Endodermal cell (in vitro differentiated cells): ENCODE results near the gene HACD2. TPM values are rescaled to one million over a fixed set of nuclear protein-coding genes. Genes with fewer than 3 reads are reported as not detected.

Experiments
- DNase-seq: peaks from one replicate; pipeline ENCODE4 v3.0.0-alpha.2; 2017
- H3K27ac ChIP-seq: 2 replicates; pipeline ENCODE4 v1.5.1; 2013; ENCODE audit warnings: mild to moderate bottlenecking, low read depth, low read length, moderate library complexity
- H3K27me3 ChIP-seq: 2 replicates; pipeline ENCODE4 v1.6.1; 2013; ENCODE audit warnings: mild to moderate bottlenecking, low read length, moderate library complexity; ENCODE audit not compliant: insufficient read depth, control insufficient read depth, poor library complexity, severe bottlenecking
- H3K36me3 ChIP-seq: 2 replicates; pipeline ENCODE4 v1.7.0; 2013; ENCODE audit warnings: mild to moderate bottlenecking, low read length, moderate library complexity; ENCODE audit not compliant: control insufficient read depth, insufficient read depth
- H3K4me1 ChIP-seq: one replicate; pipeline ENCODE4 v1.7.0; 2013; ENCODE audit warnings: low read length; ENCODE audit not compliant: control insufficient read depth, insufficient read depth
- H3K4me3 ChIP-seq: 2 replicates; pipeline ENCODE4 v1.5.1; 2013; ENCODE audit warnings: mild to moderate bottlenecking, low read length, moderate library complexity
- H3K9ac ChIP-seq: 2 replicates; pipeline ENCODE4 v1.6.1; 2013; ENCODE audit warnings: mild to moderate bottlenecking, low read length, moderate library complexity; ENCODE audit not compliant: poor library complexity, severe bottlenecking; ENCODE audit errors: extremely low read depth
- H3K9me3 ChIP-seq: 2 replicates; pipeline ENCODE4 v1.6.1; 2013; ENCODE audit warnings: mild to moderate bottlenecking, low read length, moderate library complexity; ENCODE audit not compliant: control insufficient read depth
- H3K27ac Mint-ChIP-seq: 2 replicates; pipeline ENCODE4 v1.8.0; 2020; ENCODE audit warnings: mixed read lengths
- H3K27me3 Mint-ChIP-seq: 2 replicates; pipeline ENCODE4 v1.8.0; 2021; ENCODE audit warnings: mild to moderate bottlenecking, mixed read lengths; ENCODE audit not compliant: insufficient read depth
- H3K36me3 Mint-ChIP-seq: 2 replicates; pipeline ENCODE4 v1.8.0; 2020; ENCODE audit warnings: low read depth, mixed read lengths
- H3K4me1 Mint-ChIP-seq: 2 replicates; pipeline ENCODE4 v1.8.0; 2020; ENCODE audit warnings: mixed read lengths
- H3K4me3 Mint-ChIP-seq: 2 replicates; pipeline ENCODE4 v1.8.0; 2020; ENCODE audit warnings: mild to moderate bottlenecking, moderate library complexity, mixed read lengths
- H3K9me3 Mint-ChIP-seq: 2 replicates; pipeline ENCODE4 v1.8.0; 2020; ENCODE audit warnings: mild to moderate bottlenecking, mixed read lengths
- WGBS, 2 experiments: methylation state at CpG; one replicate each; pipeline versions ENCODE4 v1.1.5 to v1.1.7; 2013; ENCODE audit warnings: missing lambda C conversion rate in 2 of 2, mixed read lengths in 1 of 2; ENCODE audit not compliant: insufficient coverage in 1 of 2, insufficient read length in 1 of 2; 5-methylcytosine and 5-hydroxymethylcytosine counted together
- total RNA-seq, 2 donors: library from RNA; stranded (reverse); fragmentation: NEBNext Ultra II Directional in 1 of 2; extraction: Animal tissue kit (Norgen Biotek cat#: 25700) in 1 of 2; gene quantifications; 2 replicates in 1 of 2; 3 replicates in 1 of 2; pipeline ENCODE4 v1.2.1, GENCODE V29; 2021
- TF ChIP-seq, protein P1 (sequence below): fragments of 200-600 bp; sonication (generic); conservative IDR thresholded peaks from 2 replicates; pipeline ENCODE4 v1.5.0; 2021; ENCODE audit warnings: antibody characterized with exemption, mild to moderate bottlenecking

Gene HACD2
- total RNA-seq, 2 donors from 2014 or later, result 32.5 to 48.7 TPM

DNA sequence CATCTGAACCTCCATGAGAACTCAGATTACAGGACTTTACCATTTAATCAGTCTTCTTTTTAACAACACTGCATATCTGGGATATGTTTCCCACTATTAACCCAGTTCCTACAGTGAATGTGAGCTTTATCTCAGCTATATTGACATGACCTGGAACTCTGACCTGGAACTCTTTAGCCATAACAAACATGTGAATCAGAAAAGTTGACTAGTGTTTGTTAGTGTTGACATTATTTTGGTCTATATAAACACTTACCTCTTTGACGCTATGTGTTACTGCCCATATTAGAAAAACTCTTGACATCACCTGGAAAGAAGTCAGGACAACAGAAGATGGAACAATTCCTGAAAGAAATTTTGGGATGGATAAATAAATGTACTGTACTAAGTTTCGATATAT is 56.7 kb downstream of the HACD2 start:
- no peak overlapping the region for H3K27ac ChIP-seq
- H3K27me3 ChIP-seq, result no peaks in the 10 kb centered on the region
- Mint-ChIP-seq H3K27me3 (no peaks in the 10 kb centered on the region), H3K27ac (no peak overlapping the region), H3K36me3 (peaks cover 13% of the 10 kb centered on the region), H3K4me3 (no peak overlapping the region), H3K4me1 (peaks cover 5% of the 10 kb centered on the region), H3K9me3 (no peaks in the 10 kb centered on the region)
- H3K36me3 ChIP-seq, result peaks cover 54% of the 10 kb centered on the region
- H3K4me1 ChIP-seq, result no peaks in the 10 kb centered on the region
- no peak for DNase-seq
- no peak overlapping the region for H3K4me3 ChIP-seq
- no peak overlapping the region for H3K9ac ChIP-seq
- WGBS, 2 experiments, result 100% methylated on average over 1 of the region's 2 CpGs; no CpG with 5 or more reads in 1 of the 2 experiments
- no peaks in the 10 kb centered on the region for H3K9me3 ChIP-seq
- TF ChIP-seq, protein P1, sequence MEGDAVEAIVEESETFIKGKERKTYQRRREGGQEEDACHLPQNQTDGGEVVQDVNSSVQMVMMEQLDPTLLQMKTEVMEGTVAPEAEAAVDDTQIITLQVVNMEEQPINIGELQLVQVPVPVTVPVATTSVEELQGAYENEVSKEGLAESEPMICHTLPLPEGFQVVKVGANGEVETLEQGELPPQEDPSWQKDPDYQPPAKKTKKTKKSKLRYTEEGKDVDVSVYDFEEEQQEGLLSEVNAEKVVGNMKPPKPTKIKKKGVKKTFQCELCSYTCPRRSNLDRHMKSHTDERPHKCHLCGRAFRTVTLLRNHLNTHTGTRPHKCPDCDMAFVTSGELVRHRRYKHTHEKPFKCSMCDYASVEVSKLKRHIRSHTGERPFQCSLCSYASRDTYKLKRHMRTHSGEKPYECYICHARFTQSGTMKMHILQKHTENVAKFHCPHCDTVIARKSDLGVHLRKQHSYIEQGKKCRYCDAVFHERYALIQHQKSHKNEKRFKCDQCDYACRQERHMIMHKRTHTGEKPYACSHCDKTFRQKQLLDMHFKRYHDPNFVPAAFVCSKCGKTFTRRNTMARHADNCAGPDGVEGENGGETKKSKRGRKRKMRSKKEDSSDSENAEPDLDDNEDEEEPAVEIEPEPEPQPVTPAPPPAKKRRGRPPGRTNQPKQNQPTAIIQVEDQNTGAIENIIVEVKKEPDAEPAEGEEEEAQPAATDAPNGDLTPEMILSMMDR, result no peak

DNA sequence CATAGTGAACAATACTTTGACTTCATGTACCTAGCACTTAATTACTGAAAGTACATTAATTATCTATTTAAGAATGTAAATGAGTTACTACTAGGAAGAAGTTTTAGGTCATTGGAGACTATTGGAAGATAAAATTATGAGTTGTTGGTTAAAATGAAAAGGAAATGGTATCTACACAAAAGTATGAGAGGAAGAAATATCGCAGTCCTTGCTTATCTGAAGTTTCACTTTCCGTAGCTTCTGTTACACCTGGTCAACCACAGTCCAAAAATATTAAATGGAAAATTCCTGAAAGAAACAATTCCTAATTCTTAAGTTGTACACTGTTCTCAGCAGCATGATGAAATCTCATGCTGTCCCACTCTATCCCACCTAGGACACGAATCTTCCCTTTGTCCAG is 57.8 kb downstream of the HACD2 start:
- Mint-ChIP-seq H3K36me3 (peaks cover 17% of the 10 kb centered on the region), H3K4me3 (no peak overlapping the region), H3K4me1 (peaks cover 5% of the 10 kb centered on the region), H3K9me3 (no peaks in the 10 kb centered on the region), H3K27me3 (no peaks in the 10 kb centered on the region), H3K27ac (no peak overlapping the region)
- Histone ChIP-seq H3K4me1 (no peaks in the 10 kb centered on the region), H3K27ac (no peak overlapping the region), H3K36me3 (peaks cover 63% of the 10 kb centered on the region), H3K9me3 (no peaks in the 10 kb centered on the region), H3K9ac (no peak overlapping the region), H3K27me3 (no peaks in the 10 kb centered on the region), H3K4me3 (no peak overlapping the region)
- 88 to 96% methylated on average over 3 of the region's 3 CpGs for WGBS, 2 experiments
- TF ChIP-seq, protein P1, result no peak
- DNase-seq, result no peak

DNA sequence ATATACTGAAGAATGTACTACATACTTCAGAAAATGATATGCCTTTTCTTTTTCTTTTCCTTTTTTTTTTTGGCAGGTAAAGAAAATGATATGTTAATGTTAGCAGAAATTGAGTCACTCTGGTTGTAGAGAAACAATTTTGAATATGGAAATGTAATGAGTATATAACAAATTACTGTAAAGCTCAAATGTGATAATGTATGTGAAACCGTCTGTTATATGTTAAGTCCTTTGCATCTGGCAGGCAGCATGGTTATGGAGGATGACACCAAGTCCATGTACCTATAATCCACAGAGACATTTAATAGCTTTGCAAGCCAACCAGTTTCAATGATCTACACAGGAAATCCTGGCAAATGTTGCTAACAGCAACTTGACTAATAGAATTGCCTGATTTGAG is 58.4 kb downstream of the HACD2 start:
- no peak for DNase-seq
- no peaks in the 10 kb centered on the region for H3K4me1 ChIP-seq
- Mint-ChIP-seq H3K9me3 (no peaks in the 10 kb centered on the region), H3K27ac (no peak overlapping the region), H3K4me3 (no peak overlapping the region), H3K4me1 (peaks cover 5% of the 10 kb centered on the region), H3K36me3 (peaks cover 21% of the 10 kb centered on the region), H3K27me3 (no peaks in the 10 kb centered on the region)
- TF ChIP-seq, protein P1, result no peak
- WGBS, 2 experiments, result 100% methylated on average over 1 of the region's 1 CpG; no CpG with 5 or more reads in 1 of the 2 experiments
- no peak overlapping the region for H3K4me3 ChIP-seq
- no peak overlapping the region for H3K27ac ChIP-seq
- H3K9ac ChIP-seq, result no peak overlapping the region
- H3K36me3 ChIP-seq, result peaks cover 67% of the 10 kb centered on the region
- no peaks in the 10 kb centered on the region for H3K9me3 ChIP-seq
- no peaks in the 10 kb centered on the region for H3K27me3 ChIP-seq
